Parathyroid adenoma (tissue), 2 donors: ENCODE data around the gene GJC1.
A peak's percentile ranks its signal among the peaks of the same experiment; 100 is the strongest.
"Not testable (repeated sequence)": the region's sequence is repeated elsewhere in the genome, so short reads cannot be mapped to it uniquely, and the experiment has no call there.

Source experiments
- H2AFZ ChIP-seq: fragments of 300-600 bp; sonication (generic); one replicate; pipeline ENCODE4 v1.7.0; 2017; ENCODE audit warnings: antibody characterized with exemption, mild to moderate bottlenecking
- H3K27ac ChIP-seq: fragments of 300-600 bp; sonication (generic); one replicate; pipeline ENCODE4 v1.7.0; 2017
- H3K27me3 ChIP-seq: fragments of 300-600 bp; sonication (generic); one replicate; pipeline ENCODE4 v1.7.0; 2017; ENCODE audit warnings: low read length; ENCODE audit not compliant: control insufficient read depth, insufficient read depth
- H3K36me3 ChIP-seq: fragments of 300-600 bp; sonication (generic); one replicate; pipeline ENCODE4 v1.7.0; 2017; ENCODE audit warnings: low read length; ENCODE audit not compliant: control insufficient read depth, insufficient read depth
- H3K4me1 ChIP-seq: fragments of 300-600 bp; sonication (generic); one replicate; pipeline ENCODE4 v1.7.0; 2017; ENCODE audit warnings: control low read depth
- H3K4me2 ChIP-seq: fragments of 300-600 bp; sonication (generic); one replicate; pipeline ENCODE4 v1.7.0; 2017; ENCODE audit warnings: low read length
- H3K4me3 ChIP-seq: fragments of 300-600 bp; sonication (generic); one replicate; pipeline ENCODE4 v1.7.0; 2017; ENCODE audit warnings: low read depth, low read length
- H3K79me2 ChIP-seq: fragments of 300-600 bp; sonication (generic); one replicate; pipeline ENCODE4 v1.7.0; 2017; ENCODE audit warnings: control low read depth
- H3K9ac ChIP-seq: fragments of 300-600 bp; sonication (generic); one replicate; pipeline ENCODE4 v1.7.0; 2017; ENCODE audit warnings: mild to moderate bottlenecking
- H3K9me3 ChIP-seq: fragments of 300-600 bp; sonication (generic); one replicate; pipeline ENCODE4 v1.7.0; 2017; ENCODE audit warnings: low read length; ENCODE audit not compliant: control insufficient read depth
- CTCF ChIP-seq: fragments of 300-600 bp; sonication (generic); IDR thresholded peaks from one replicate; pipeline ENCODE4 v1.7.0; 2017; ENCODE audit warnings: antibody characterized with exemption, mild to moderate bottlenecking
- donor health status: primary hyperparathyroidism.

Gene GJC1

GRCh38 chr17:44757918-44758413 lies 72.1 kb downstream of the GJC1 start:
- TF ChIP-seq CTCF, result no peak
- H2AFZ ChIP-seq, result peak overlapping the region; percentile 87
- H3K9me3 ChIP-seq, result no peaks in the 10 kb centered on the region
- H3K27me3 ChIP-seq, result no peaks in the 10 kb centered on the region
- no peaks in the 10 kb centered on the region for H3K36me3 ChIP-seq
- H3K79me2 ChIP-seq, result no peaks in the 10 kb centered on the region
- H3K4me1 ChIP-seq, result no peaks in the 10 kb centered on the region
- no peak overlapping the region for H3K4me3 ChIP-seq
- no peak overlapping the region for H3K9ac ChIP-seq
- no peak overlapping the region for H3K27ac ChIP-seq
- H3K4me2 ChIP-seq, result no peak overlapping the region

GRCh38 chr17:44757045-44757917 lies 72.8 kb downstream of the GJC1 start:
- Histone ChIP-seq H3K27me3 (no peaks in the 10 kb centered on the region), H3K4me1 (no peaks in the 10 kb centered on the region)
- TF ChIP-seq CTCF, result no peak

GRCh38 chr17:44755180-44755579 lies 74.9 kb downstream of the GJC1 start:
- H3K27ac ChIP-seq, H3K9me3 ChIP-seq, H3K9ac ChIP-seq, H3K4me2 ChIP-seq, H3K4me3 ChIP-seq, H3K27me3 ChIP-seq, H3K36me3 ChIP-seq, H2AFZ ChIP-seq, H3K79me2 ChIP-seq, H3K4me1 ChIP-seq: not testable (repeated sequence)

More at GRCh38 chr17:44757045-44757917, 72.8 kb downstream of the GJC1 start:
- Histone ChIP-seq H2AFZ (no peak overlapping the region), H3K27ac (no peak overlapping the region), H3K9ac (no peak overlapping the region), H3K4me2 (no peak overlapping the region), H3K9me3 (no peaks in the 10 kb centered on the region), H3K36me3 (no peaks in the 10 kb centered on the region), H3K79me2 (no peaks in the 10 kb centered on the region), H3K4me3 (no peak overlapping the region)

- no peaks in the 10 kb centered on the region for H3K4me1 ChIP-seq
- H3K27ac ChIP-seq, result no peak overlapping the region
- H3K9me3 ChIP-seq, result no peaks in the 10 kb centered on the region
- H3K27me3 ChIP-seq, result no peaks in the 10 kb centered on the region
- no peaks in the 10 kb centered on the region for H3K79me2 ChIP-seq
- no peak overlapping the region for H2AFZ ChIP-seq
- no peaks in the 10 kb centered on the region for H3K36me3 ChIP-seq
- H3K4me3 ChIP-seq, result no peak overlapping the region
- H3K4me2 ChIP-seq, result no peak overlapping the region
- no peak for TF ChIP-seq CTCF
- H3K9ac ChIP-seq, result no peak overlapping the region
Measured at GRCh38 chr17:44754276-44754675, 75.8 kb downstream of the GJC1 start.

GRCh38 chr17:44752953-44753861 lies 76.9 kb downstream of the GJC1 start:
- Histone ChIP-seq H3K4me3 (no peak overlapping the region), H3K27me3 (no peaks in the 10 kb centered on the region), H3K4me2 (no peak overlapping the region), H3K9ac (no peak overlapping the region), H3K9me3 (no peaks in the 10 kb centered on the region), H2AFZ (no peak overlapping the region), H3K4me1 (no peaks in the 10 kb centered on the region), H3K36me3 (no peaks in the 10 kb centered on the region), H3K79me2 (no peaks in the 10 kb centered on the region), H3K27ac (no peak overlapping the region)
- no peak for TF ChIP-seq CTCF
